Upper lobe of left lung (tissue), 6 donors: ENCODE data around the gene SLC43A3. TPM values are rescaled to one million over a fixed set of nuclear protein-coding genes. Genes with fewer than 3 reads are reported as not detected.

Source experiments
- ATAC-seq, 2 donors: fragments of 200-7000 bp; cut with Tn5 transposase; one replicate each; pipeline ENCODE4 v1.9.1; 2022; ENCODE audit warnings: mild to moderate bottlenecking in 2 of 2, moderate library complexity in 2 of 2; ENCODE audit not compliant: low FRiP score in 2 of 2
- DNase-seq, 2 donors: peaks; one replicate each; pipeline ENCODE4 v3.0.0-alpha.2; 2019 to 2020
- H3K27ac ChIP-seq, 4 donors: fragments of 200-600 bp; sonication (generic); one replicate each; pipeline ENCODE4 v1.5.1; 2016 to 2019
- H3K27me3 ChIP-seq, 4 donors: fragments of 200-600 bp; sonication (generic); one replicate each; pipeline ENCODE4 v1.5.1; 2017 to 2019
- H3K36me3 ChIP-seq, 4 donors: fragments of 200-600 bp; sonication (generic); one replicate each; pipeline ENCODE4 v1.5.1; 2016 to 2019
- H3K4me1 ChIP-seq, 4 donors: fragments of 200-600 bp; sonication (generic); one replicate each; pipeline ENCODE4 v1.5.1; 2018 to 2019
- H3K4me3 ChIP-seq, 4 donors: fragments of 200-600 bp; sonication (generic); one replicate each; pipeline ENCODE4 v1.5.1; 2017 to 2019; ENCODE audit warnings: mild to moderate bottlenecking in 2 of 4, moderate library complexity in 1 of 4
- H3K9me3 ChIP-seq, 4 donors: fragments of 200-600 bp; sonication (generic); one replicate each; pipeline ENCODE4 v1.5.1; 2018 to 2019
- EP300 ChIP-seq, 4 donors: sonication (generic); formaldehyde crosslinking; IDR thresholded peaks; one replicate each; pipeline ENCODE4 v1.5.1; 2017; ENCODE audit warnings: antibody characterized with exemption in 4 of 4, control low read depth in 2 of 4
- POLR2A ChIP-seq, 4 donors: fragments of 450-650 bp; IDR thresholded peaks; one replicate each; pipeline ENCODE4 v1.5.1; 2016 to 2017; ENCODE audit warnings: antibody characterized with exemption in 4 of 4, mild to moderate bottlenecking in 2 of 4
- POLR2AphosphoS5 ChIP-seq, 2 donors: sonication (generic); formaldehyde crosslinking; IDR thresholded peaks; one replicate each; pipeline ENCODE4 v1.5.1; 2017; ENCODE audit warnings: antibody characterized with exemption in 2 of 2
- WGBS, 2 donors: methylation state at CpG; one replicate each; pipeline ENCODE4 v1.1.5; 2017 to 2018; 5-methylcytosine and 5-hydroxymethylcytosine counted together
- total RNA-seq, 6 donors: library from RNA; depleted of rRNA in 4 of 6; stranded (reverse); fragments of >200 nt in 4 of 6; gene quantifications; one replicate each; pipeline versions ENCODE4 v1.1.0 to v1.2.1, GENCODE V29; 2016 to 2021
- TF ChIP-seq, protein P1 (sequence below), 6 experiments: fragments of 450-650 bp in 4 of 6; fragments of 200-600 bp in 2 of 6; sonication (generic) in 2 of 6; IDR thresholded peaks; one replicate each; pipeline ENCODE4 v1.5.1; 2016 to 2019; ENCODE audit warnings: antibody characterized with exemption in 6 of 6
- donor health status: DM: no; HTN: no; CAD: no; lungs with moderate emphysema.
- donor health status: DM: no; HTN: yes; CAD: no; lungs with severe emphysema.

SLC43A3 gene
- total RNA-seq, 6 donors from 2014 or later: 61.6 to 177 (median 118) TPM

DNA sequence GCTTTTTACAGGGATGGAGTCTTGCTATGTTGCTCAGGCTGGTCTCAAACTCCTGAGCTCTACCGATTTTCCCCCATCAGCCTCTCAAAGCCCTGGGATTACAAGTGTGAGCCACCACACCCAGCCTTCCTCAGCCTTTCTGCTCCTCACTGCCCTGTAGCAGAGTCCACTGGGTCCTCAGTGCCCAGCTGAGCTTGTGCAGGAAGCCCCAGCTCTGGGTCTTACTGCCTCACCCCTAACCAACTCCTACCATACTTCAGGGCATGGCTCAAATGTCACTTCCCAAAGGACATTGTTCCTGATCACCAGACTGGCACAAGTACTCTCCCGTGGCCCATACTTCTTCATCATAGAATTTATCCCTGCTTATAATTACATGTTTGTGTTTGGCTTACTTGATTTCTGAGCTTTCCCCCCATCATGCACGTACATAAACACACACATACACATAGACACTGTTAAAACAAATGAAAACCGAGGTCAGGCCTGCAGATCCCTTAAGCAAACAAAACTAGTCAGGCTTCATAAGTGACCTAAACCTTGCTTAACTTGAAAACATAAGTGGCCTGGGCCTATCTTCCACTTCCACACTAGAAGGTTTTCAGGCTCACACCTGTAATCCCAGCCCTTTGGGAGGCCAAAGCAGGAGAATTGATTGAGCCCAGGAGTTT, 14.0 kb upstream of the SLC43A3 start:
- Histone ChIP-seq H3K27me3 (no peaks in the 10 kb centered on the region), H3K4me1 (peaks cover 0 to 8% (median 2%) of the 10 kb centered on the region in 4 donors), H3K4me3 (no peak overlapping the region), H3K27ac (peak overlapping the region in 3 of 4 donors; percentile 18 to 39 (median 33)), H3K36me3 (no peaks in the 10 kb centered on the region), H3K9me3 (no peaks in the 10 kb centered on the region)
- 69 to 73% methylated on average over 4 of the region's 4 CpGs for WGBS, 2 donors
- TF ChIP-seq POLR2A (IDR thresholded peaks at IDR 0.05) (no peak), EP300 (IDR thresholded peaks at IDR 0.05) (no peak), POLR2AphosphoS5 (IDR thresholded peaks at IDR 0.05) (no peak)
- TF ChIP-seq, protein P1, sequence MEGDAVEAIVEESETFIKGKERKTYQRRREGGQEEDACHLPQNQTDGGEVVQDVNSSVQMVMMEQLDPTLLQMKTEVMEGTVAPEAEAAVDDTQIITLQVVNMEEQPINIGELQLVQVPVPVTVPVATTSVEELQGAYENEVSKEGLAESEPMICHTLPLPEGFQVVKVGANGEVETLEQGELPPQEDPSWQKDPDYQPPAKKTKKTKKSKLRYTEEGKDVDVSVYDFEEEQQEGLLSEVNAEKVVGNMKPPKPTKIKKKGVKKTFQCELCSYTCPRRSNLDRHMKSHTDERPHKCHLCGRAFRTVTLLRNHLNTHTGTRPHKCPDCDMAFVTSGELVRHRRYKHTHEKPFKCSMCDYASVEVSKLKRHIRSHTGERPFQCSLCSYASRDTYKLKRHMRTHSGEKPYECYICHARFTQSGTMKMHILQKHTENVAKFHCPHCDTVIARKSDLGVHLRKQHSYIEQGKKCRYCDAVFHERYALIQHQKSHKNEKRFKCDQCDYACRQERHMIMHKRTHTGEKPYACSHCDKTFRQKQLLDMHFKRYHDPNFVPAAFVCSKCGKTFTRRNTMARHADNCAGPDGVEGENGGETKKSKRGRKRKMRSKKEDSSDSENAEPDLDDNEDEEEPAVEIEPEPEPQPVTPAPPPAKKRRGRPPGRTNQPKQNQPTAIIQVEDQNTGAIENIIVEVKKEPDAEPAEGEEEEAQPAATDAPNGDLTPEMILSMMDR (IDR thresholded peaks at IDR 0.05): no peak
- no peak for DNase-seq
- ATAC-seq: peak; percentile 34 to 49

DNA sequence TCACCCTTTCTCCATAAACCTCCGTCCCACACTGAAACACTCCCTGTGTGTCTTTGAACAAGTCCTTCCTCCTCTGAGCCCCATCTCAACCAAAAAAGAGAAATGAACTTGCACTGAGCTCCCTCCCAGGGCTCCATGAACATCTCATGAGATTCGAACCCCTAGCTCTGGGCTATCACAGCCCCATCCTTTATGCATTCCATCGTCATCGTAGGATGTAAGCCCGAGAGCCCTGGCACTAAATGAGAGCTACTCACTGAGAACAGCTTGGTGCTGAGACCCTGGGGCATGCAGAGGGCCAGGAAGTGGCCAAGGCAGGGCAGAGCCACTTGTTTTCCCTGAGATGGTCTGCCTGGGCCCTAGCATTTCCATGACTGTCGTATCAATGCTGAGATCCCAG, 12.9 kb upstream of the SLC43A3 start:
- Histone ChIP-seq H3K36me3 (no peaks in the 10 kb centered on the region), H3K9me3 (no peaks in the 10 kb centered on the region), H3K4me3 (no peak overlapping the region), H3K27me3 (no peaks in the 10 kb centered on the region), H3K27ac (no peak overlapping the region), H3K4me1 (peaks cover 5 to 16% (median 12%) of the 10 kb centered on the region in 4 donors)
- WGBS, 2 donors: 64 to 96% methylated on average over 3 to 6 of the region's 6 CpGs
- TF ChIP-seq POLR2AphosphoS5 (IDR thresholded peaks at IDR 0.05) (no peak), POLR2A (IDR thresholded peaks at IDR 0.05) (no peak), EP300 (IDR thresholded peaks at IDR 0.05) (no peak)
- TF ChIP-seq, protein P1 (IDR thresholded peaks at IDR 0.05): no peak
- ATAC-seq (no peak), DNase-seq (no peak)

DNA sequence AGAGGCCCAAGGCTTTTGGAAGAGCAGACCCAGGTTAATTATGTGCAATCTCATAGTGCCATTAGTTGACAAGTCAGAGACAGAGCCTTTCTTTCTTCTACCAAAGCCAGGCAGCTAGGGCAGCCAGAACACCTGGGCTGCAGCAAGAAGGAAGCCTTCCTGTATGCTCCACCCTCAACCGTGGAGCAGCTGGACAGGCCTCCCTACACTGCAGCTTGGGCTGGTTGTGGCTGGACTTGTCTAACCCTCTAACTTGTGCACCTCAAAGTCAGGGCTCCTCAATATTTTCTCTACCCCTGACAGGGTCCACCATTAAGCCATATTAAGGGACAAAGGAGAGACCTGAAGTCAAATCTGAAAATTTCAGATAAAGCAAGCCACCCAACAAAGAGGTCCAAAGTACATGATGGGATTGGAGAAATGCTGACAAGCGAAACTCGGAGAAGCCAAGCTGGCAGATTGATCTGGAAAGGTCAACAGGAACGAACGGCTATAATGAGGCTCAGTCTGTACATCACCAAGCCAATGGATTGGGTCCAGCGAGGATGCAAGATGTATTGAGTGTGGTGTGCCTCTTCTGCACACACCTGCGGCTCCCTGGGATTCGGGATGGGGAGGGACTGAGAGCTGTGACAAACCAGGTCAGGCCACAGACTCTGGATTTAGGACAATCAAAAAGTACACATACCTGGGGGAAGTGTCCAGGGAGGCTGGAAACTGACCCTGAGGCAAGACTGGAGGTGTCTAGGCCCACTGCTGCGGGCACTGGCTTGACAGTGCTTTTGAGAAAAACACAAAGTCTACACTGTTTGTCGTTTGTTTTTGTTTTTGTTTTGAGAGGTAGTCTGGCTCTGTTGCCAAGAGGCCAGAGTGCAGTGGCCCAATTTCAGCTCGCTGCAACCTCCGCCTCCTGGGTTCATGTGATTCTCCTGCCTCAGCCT, 11.7 kb upstream of the SLC43A3 start:
- ATAC-seq: no peak
- Histone ChIP-seq H3K36me3 (no peaks in the 10 kb centered on the region), H3K4me1 (peaks cover 12 to 25% (median 20%) of the 10 kb centered on the region in 4 donors), H3K27ac (no peak overlapping the region), H3K27me3 (no peaks in the 10 kb centered on the region), H3K9me3 (no peaks in the 10 kb centered on the region), H3K4me3 (no peak overlapping the region)
- no peak for DNase-seq
- no peak for TF ChIP-seq POLR2A (IDR thresholded peaks at IDR 0.05)
- no peak for TF ChIP-seq EP300 (IDR thresholded peaks at IDR 0.05)
- TF ChIP-seq POLR2AphosphoS5 (IDR thresholded peaks at IDR 0.05): no peak
- TF ChIP-seq, protein P1 (IDR thresholded peaks at IDR 0.05): no peak
- WGBS, 2 donors: 89 to 93% methylated on average over 12 of the region's 12 CpGs

DNA sequence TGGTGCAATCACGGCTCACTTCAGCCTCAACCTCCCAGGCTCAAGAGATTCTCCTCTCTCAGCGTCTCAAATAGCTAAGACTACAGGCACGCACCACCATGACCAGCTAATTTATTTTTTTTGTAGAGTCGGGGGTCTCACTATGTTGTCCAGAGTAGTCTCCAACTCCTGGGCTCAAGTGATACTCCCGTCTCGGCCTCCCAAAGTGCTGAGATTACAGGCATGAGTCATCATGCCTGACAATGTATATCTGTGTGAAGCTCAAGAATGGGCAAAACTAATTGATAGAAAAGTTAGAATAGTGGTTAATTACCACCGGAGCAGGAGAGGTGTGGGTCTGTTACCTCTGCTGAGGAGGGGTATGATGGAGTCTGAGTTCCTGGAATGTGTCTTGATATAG, 9.1 kb upstream of the SLC43A3 start:
- WGBS, 2 donors: 80 to 82% methylated on average over 7 of the region's 7 CpGs
- ATAC-seq (no peak), DNase-seq (no peak)
- Histone ChIP-seq H3K4me3 (no peak overlapping the region), H3K4me1 (peaks cover 24 to 41% (median 35%) of the 10 kb centered on the region in 4 donors), H3K9me3 (no peaks in the 10 kb centered on the region), H3K27me3 (no peaks in the 10 kb centered on the region), H3K36me3 (no peaks in the 10 kb centered on the region), H3K27ac (no peak overlapping the region)
- TF ChIP-seq EP300 (IDR thresholded peaks at IDR 0.05) (no peak), POLR2AphosphoS5 (IDR thresholded peaks at IDR 0.05) (no peak), POLR2A (IDR thresholded peaks at IDR 0.05) (no peak)
- TF ChIP-seq, protein P1 (IDR thresholded peaks at IDR 0.05): no peak
